RWPE1 (cell line): ENCODE measurements around the gene HOXD13.

Source experiments
- CTCF ChIA-PET: fragments of 350-600 bp; sonication (Branson Sonifier 250); formaldehyde crosslinking; extraction: SDS; loops from one replicate; lab custom pipeline; 2021; lab: Yijun Ruan, JAX
- POLR2A ChIA-PET: fragments of 400-600 bp; formaldehyde crosslinking; extraction: SDS; loops from one replicate; lab custom pipeline; 2020; ENCODE audit warnings: antibody characterized with exemption; ENCODE audit not compliant: low non-redundant PET; lab: Yijun Ruan, JAX
- DNase-seq: peaks from one replicate; pipeline ENCODE4 v3.0.0; 2012; ENCODE audit warnings: low spot score
- H3K27ac ChIP-seq: fragments of 450-650 bp; 2 replicates; pipeline ENCODE4 v1.5.1; 2017
- CTCF ChIP-seq: fragments of 450-650 bp; conservative IDR thresholded peaks from 2 replicates; pipeline ENCODE4 v1.5.1; 2017; ENCODE audit warnings: low read depth, mild to moderate bottlenecking

The HOXD13 gene

GRCh38 chr2:176120364-176121189, 28.1 kb downstream of the HOXD13 start:
- POLR2A ChIA-PET: interaction anchor here (0.7 kb wide), 1 partner anchor 14 kb away, joined by 3 read pairs; no protein-coding TSS in a partner anchor
- H3K27ac ChIP-seq: no peak overlapping the region
- no peak for DNase-seq
- TF ChIP-seq CTCF: no peak
- CTCF ChIA-PET: interaction anchor here (0.7 to 1.9 kb wide), 3 partner anchors 10 to 23 kb away, joined by 3 to 6 read pairs (median 3); no protein-coding TSS in a partner anchor

- H3K27ac ChIP-seq: no peak overlapping the region
- TF ChIP-seq CTCF: no peak
- no peak for DNase-seq
- CTCF ChIA-PET: interaction anchor here (0.7 to 1.9 kb wide), 3 partner anchors 10 to 24 kb away, joined by 3 to 6 read pairs (median 3); no protein-coding TSS in a partner anchor
- POLR2A ChIA-PET: no interaction called here
Measured at GRCh38 chr2:176121190-176122051, 28.9 kb downstream of the HOXD13 start.

- no peak for DNase-seq
- CTCF ChIA-PET: interaction anchor here (1.9 kb wide), 1 partner anchor 11 kb away, joined by 6 read pairs; no protein-coding TSS in a partner anchor
- H3K27ac ChIP-seq: no peak overlapping the region
- POLR2A ChIA-PET: no interaction called here
- no peak for TF ChIP-seq CTCF
Measured at GRCh38 chr2:176122052-176122682, 29.6 kb downstream of the HOXD13 start.

- no peak for DNase-seq
- CTCF ChIA-PET: interaction anchor here (1.9 kb wide), 1 partner anchor 12 kb away, joined by 6 read pairs; no protein-coding TSS in a partner anchor
- H3K27ac ChIP-seq: no peak within 1 kb of the TSS
- no peak for TF ChIP-seq CTCF
- POLR2A ChIA-PET: no interaction called here
Measured at GRCh38 chr2:176122683-176123410, 30.3 kb downstream of the HOXD13 start, which contains the start of gene HOXD9. HOXD9 (plus strand) TSS chr2:176122719; CDS start chr2:176122769, 50 bp downstream.

GRCh38 chr2:176123411-176124109, 31.0 kb downstream of the HOXD13 start:
- CTCF ChIA-PET: no interaction called here
- no peak for DNase-seq
- TF ChIP-seq CTCF: no peak
- POLR2A ChIA-PET: no interaction called here
- H3K27ac ChIP-seq: no peak overlapping the region
